NOMO-1 treated with DMSO at 0.1 percent for 48 hours (cell line): ENCODE results near the gene ANKRD11.

Experiments
- DNase-seq: peaks from one replicate; lab custom pipeline; 2025; ENCODE audit not compliant: unreplicated experiment; lab: John Stamatoyannopoulos, UW

ANKRD11 gene

DNA sequence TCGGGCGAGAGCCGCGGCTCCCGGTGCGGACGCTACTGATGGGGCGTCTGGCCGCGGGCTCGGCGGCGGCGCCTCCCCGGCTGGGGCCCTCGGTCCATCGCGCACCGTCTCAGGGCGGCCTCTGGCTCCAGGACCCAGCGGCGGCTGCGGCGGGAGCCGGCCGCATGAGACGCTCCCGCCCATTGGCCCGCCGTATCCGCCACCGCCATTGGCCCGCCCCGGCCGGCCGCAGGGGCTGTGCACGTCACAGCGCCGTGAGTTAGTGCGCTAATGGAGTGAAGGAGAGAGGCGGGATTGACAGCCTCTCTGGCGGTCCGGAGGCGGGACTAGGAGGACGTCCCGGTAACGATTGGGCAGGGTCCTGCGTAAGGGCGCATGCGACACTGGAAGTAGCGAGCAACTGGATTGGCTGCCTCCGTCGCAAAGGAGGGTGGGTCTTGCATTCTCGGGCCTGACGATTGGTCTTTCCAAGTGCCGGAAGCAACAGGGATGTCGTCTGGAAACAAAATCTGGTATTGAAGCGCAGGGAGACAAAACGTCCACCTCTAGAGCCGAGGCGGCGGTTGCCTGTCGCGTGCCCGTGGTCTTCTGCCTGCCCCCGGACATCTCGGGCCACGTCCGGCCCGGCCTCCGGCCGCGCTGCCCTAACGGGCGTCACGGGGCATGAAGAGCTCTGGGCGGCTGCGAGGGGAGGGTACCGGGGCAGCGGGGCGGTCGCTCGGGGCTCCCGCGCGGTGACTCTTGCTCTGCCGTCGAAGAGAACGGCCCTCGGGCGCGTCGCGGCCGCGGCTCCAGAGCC lies at the start of gene ANKRD11:
Gene ANKRD11 (minus strand): TSS at position 123 of the 799 bp plus-strand sequence. CDS start 173,542 bp downstream, outside the sequence.
- DNase-seq = peak; percentile 100

GRCh38 chr16:89538286-89538685 lies 47.9 kb upstream of the ANKRD11 start:
- DNase-seq = no peak

GRCh38 chr16:89537549-89537925 lies 47.2 kb upstream of the ANKRD11 start:
- no peak for DNase-seq

DNA sequence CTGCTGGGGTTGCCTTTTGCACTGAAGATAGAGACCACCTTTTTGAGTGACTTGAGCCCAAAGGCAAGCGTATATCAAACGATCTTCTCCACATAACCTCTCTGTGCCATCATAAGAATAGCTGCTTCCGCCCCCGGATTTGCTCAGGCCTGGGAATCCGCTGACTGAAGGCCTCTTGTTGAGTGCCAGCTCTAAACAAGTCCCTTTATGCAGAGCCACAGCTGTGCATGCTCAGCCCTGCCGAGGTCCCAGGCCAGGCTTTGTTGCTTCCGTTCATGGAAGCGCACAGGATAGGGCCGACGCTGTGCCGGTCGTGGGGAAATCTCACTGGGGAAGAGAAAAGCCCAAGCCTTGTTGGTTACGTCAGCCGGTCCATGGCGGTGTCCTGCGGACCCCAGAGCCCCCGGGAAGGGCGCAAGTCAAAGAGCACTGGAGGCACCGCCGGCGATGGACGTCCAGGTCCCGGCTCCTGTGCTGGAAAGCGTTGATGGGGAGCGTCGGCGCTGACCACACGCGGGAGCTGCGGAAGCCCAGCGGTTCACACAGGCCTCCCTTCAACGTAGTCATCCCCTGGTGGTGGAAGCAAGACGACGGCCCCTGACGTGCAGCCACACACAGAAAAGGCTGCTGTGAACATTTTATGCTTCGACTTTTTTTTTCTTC lies 46.7 kb upstream of the ANKRD11 start:
- DNase-seq = no peak

DNA sequence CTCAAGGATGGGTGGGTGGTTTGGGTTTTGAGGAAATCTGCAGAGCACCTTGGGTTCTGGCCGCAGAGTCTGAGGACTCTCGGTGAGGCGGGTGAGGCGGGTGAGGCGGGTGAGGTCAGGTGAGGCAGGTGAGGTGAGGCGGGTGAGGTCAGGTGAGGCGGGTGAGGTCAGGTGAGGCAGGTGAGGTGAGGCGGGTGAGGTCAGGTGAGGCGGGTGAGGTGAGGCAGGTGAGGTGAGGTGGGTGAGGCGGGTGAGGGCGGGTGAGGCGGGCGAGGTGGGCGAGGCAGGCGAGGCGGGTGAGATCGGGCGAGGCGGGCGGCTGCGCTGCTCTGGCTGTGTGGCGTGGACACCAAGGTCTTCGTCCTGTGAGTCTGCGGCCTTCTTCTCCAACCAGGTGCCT lies 46.0 kb upstream of the ANKRD11 start:
- DNase-seq = no peak

GRCh38 chr16:89534252-89534756 lies 43.9 kb upstream of the ANKRD11 start:
- peak; percentile 98 for DNase-seq

- DNase-seq = no peak
These were observed 41.6 kb upstream of the ANKRD11 start for GRCh38 chr16:89531821-89532526.

- no peak for DNase-seq
These were observed 40.3 kb upstream of the ANKRD11 start for GRCh38 chr16:89530401-89531381.

GRCh38 chr16:89529097-89529496 lies 38.7 kb upstream of the ANKRD11 start:
- no peak for DNase-seq

- DNase-seq = no peak
These were observed 35.0 kb upstream of the ANKRD11 start for GRCh38 chr16:89525146-89525913.

DNA sequence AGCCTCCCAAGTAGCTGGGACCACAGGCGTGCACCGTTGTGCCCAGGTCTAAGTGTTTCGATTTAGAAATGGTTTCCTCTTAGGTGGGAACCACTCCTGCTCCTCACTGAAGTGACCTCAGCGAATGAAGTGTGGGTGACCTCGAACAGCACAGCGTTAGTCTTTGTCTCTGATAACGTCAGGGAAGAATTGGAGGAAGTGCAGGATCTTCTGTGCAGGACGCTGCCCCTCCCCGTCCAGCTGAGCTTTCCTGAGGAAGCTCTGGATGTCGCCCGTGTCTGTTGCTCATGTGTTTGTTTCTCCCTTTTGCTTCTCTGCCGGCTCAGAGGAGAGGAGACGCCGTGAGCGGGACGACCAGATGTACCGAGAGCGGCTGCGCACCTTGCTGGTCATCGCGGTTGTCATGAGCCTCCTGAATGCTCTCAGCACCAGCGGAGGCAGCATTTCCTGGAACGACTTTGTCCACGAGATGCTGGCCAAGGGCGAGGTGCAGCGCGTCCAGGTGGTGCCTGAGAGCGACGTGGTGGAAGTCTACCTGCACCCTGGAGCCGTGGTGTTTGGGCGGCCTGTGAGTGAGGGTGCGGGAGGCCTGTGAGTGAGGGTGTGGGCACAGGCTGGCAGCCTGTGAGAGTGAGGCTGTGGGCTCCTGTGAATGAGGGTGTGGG lies 33.5 kb upstream of the ANKRD11 start:
- DNase-seq = no peak

GRCh38 chr16:89522287-89522686 lies 31.9 kb upstream of the ANKRD11 start:
- no peak for DNase-seq

GRCh38 chr16:89519881-89520280 lies 29.5 kb upstream of the ANKRD11 start:
- no peak for DNase-seq

DNA sequence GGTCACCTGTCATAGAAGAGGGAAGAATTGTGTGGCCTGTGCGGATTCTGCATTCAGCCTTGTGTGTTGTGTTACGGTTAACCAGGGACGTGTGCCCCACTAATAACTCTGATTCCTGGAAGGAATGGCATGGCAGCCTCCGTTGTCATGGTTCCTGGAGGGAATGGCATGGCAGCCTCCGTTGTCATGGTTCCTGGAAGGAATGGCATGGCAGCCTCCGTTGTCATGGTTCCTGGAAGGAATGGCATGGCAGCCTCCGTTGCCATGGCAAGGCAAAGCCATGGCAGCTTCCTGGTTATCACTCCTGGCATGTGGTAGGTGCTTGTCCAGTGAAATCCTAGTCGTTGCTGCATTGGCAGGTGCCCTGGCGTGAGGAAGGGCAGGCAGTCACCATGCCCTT lies 26.8 kb upstream of the ANKRD11 start:
- no peak for DNase-seq

DNA sequence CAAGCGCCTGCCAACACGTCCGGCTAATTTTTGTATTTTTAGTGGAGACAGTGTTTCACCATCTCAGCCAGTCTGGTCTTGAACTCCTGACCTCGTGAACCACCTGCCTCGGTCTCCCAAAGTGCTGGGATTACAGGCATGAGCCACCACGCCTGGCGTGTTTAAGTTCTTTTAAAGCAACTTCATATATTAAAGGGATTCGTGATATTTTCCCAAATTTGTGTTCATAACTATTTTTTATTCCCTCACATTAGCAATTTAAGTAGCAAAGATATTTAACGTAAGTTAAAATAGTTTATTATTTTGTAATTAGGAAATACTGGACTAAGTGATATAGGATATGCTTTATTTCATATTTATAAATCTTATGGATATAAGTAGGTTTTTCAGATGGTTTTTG lies 22.1 kb upstream of the ANKRD11 start:
- no peak for DNase-seq

- DNase-seq = no peak
These were observed 21.0 kb upstream of the ANKRD11 start for GRCh38 chr16:89511374-89511773.

GRCh38 chr16:89510526-89510925 lies 20.2 kb upstream of the ANKRD11 start:
- no peak for DNase-seq

DNA sequence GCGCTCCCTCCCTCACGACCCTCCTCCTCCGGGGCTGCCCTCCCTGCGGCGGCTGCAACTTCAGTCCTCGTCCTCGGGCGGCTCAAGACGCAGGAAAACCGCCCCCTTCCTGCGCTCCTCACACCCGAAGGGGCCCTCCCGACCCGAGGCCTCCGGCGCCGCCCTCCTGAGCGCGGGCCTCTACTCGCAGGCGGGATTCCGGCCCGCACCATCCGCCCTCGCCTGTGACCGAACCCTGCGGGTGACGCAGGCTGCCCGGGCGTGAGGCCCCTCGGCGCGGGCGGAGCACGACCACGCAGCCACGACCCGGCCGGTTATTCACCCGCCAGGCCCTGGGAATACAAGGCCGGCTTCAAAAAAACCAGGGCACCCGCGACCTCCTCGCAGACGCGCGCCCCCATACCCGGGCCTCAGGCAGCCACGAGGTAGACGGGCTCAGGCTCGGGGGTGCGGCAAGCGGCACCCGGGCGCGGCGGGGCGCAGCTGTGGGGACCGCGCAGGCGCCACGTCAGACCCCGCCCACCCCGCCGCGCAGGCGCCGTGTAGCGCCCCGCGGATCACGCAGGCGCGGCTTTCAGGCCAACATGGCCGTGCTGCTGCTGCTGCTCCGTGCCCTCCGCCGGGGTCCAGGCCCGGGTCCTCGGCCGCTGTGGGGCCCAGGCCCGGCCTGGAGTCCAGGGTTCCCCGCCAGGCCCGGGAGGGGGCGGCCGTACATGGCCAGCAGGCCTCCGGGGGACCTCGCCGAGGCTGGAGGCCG lies 17.7 kb upstream of the ANKRD11 start, which contains the start of gene SPG7:
Gene SPG7 (plus strand): TSS at position 570 of the 757 bp plus-strand sequence. CDS start 15 bp downstream, at position 585.
- DNase-seq = peak; percentile 72
